GM18498 (cell line): ENCODE results near the gene CORO2A.
"Not testable (repeated sequence)": the region's sequence is repeated elsewhere in the genome, so short reads cannot be mapped to it uniquely, and the experiment has no call there.

Source experiments
- ATAC-seq: cut with Tn5 transposase; IDR thresholded peaks from one replicate; pipeline ENCODE4 v1.9.1; 2021; ENCODE audit warnings: mild to moderate bottlenecking, moderate library complexity; ENCODE audit not compliant: unreplicated experiment

The CORO2A gene

GRCh38 chr9:98091735-98092612 lies 100.5 kb downstream of the CORO2A start:
- no peak for ATAC-seq

GRCh38 chr9:98090674-98091073 lies 101.8 kb downstream of the CORO2A start:
- not testable (repeated sequence) for ATAC-seq

GRCh38 chr9:98087420-98088354 lies 104.8 kb downstream of the CORO2A start:
- ATAC-seq: no peak

- ATAC-seq: no peak
These were observed 106.0 kb downstream of the CORO2A start for GRCh38 chr9:98086461-98086860.

GRCh38 chr9:98085944-98086343 lies 106.5 kb downstream of the CORO2A start:
- ATAC-seq: no peak

GRCh38 chr9:98085058-98085457 lies 107.4 kb downstream of the CORO2A start:
- ATAC-seq: no peak

GRCh38 chr9:98084396-98084795 lies 108.0 kb downstream of the CORO2A start:
- ATAC-seq: no peak

GRCh38 chr9:98083566-98084183 lies 108.8 kb downstream of the CORO2A start:
- no peak for ATAC-seq

- ATAC-seq: no peak
These were observed 109.4 kb downstream of the CORO2A start for GRCh38 chr9:98083061-98083501.

- ATAC-seq: no peak
These were observed 110.8 kb downstream of the CORO2A start for GRCh38 chr9:98081477-98082219.

- no peak for ATAC-seq
These were observed 111.7 kb downstream of the CORO2A start for GRCh38 chr9:98080780-98081179.

GRCh38 chr9:98080326-98080725 lies 112.1 kb downstream of the CORO2A start:
- no peak for ATAC-seq

- ATAC-seq: no peak
These were observed 113.5 kb downstream of the CORO2A start for GRCh38 chr9:98078895-98079294.

GRCh38 chr9:98076514-98076890 lies 115.9 kb downstream of the CORO2A start:
- not testable (repeated sequence) for ATAC-seq

- no peak for ATAC-seq
These were observed 117.1 kb downstream of the CORO2A start for GRCh38 chr9:98075332-98075805.

- no peak for ATAC-seq
These were observed 118.1 kb downstream of the CORO2A start for GRCh38 chr9:98074115-98074990.

- no peak for ATAC-seq
These were observed 120.7 kb downstream of the CORO2A start for GRCh38 chr9:98071737-98072136.
